Measurements from ENCODE around the gene MN1.

The MN1 gene

DNA sequence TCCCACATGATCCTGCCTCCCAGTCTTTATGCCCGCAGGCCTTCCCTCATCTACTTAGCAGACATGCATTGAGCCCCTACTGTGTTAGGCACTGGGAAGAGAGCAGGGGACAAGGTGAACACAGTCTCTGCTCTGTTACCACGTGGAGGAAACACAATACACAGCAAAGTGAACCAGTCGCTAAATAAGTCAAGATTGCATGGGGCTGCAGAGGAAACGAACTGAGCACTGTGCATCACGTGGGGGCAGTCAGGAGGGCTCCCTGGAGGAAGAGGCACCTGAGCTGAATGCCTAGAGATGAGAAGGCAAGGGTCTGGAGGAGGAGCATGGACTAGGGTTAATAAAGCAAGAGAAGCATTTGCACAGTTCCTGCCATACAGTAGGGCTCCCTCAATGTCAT is 102.7 kb downstream of the MN1 start:
- DNase-seq (ENCODE audit: low read depth), result no peak
- H3K4me3 ChIP-seq (ENCODE audit: low read depth, low read length), result no peak overlapping the region
- TF ChIP-seq MYC (IDR thresholded peaks at IDR 0.05; ENCODE audit: low read depth, low read length) (no peak), POLR2A (IDR thresholded peaks at IDR 0.05; ENCODE audit: extremely low read depth, insufficient read length) (no peak), MAX (IDR thresholded peaks at IDR 0.05; ENCODE audit: low read depth, low read length) (no peak), CTCF (IDR thresholded peaks at IDR 0.05; ENCODE audit: low read depth, low read length) (no peak)

All from NB4 (cell line).